TTC549 (cell line): Measurements from ENCODE around the gene OR4D1.

Experiments
- FAIRE-seq: peaks from 2 replicates; lab custom pipeline; 2012; peaks lifted over from hg19 to GRCh38; lab: Jason Lieb, UNC

Gene OR4D1

GRCh38 chr17:58153671-58154070, 5.5 kb downstream of the OR4D1 start:
- no peak for FAIRE-seq

GRCh38 chr17:58156839-58157803, 8.9 kb downstream of the OR4D1 start:
- no peak for FAIRE-seq

- FAIRE-seq, result no peak
Measured at GRCh38 chr17:58158181-58158580, 10.0 kb downstream of the OR4D1 start.

GRCh38 chr17:58161566-58161965, 13.4 kb downstream of the OR4D1 start:
- FAIRE-seq, result no peak

- FAIRE-seq, result no peak
Measured at GRCh38 chr17:58165981-58166380, 17.8 kb downstream of the OR4D1 start.

GRCh38 chr17:58166682-58167081, 18.5 kb downstream of the OR4D1 start, which contains the start of gene OR4D2:
TSS of gene OR4D2 (plus strand) at chr17:58166982. CDS start at chr17:58169656, 2,674 bp downstream.
- FAIRE-seq, result no peak

GRCh38 chr17:58170622-58171021, 22.4 kb downstream of the OR4D1 start:
- no peak for FAIRE-seq

- FAIRE-seq, result no peak
Measured at GRCh38 chr17:58172369-58173071, 24.3 kb downstream of the OR4D1 start.

- no peak for FAIRE-seq
Measured at GRCh38 chr17:58174871-58175270, 26.7 kb downstream of the OR4D1 start.

GRCh38 chr17:58176200-58176599, 28.0 kb downstream of the OR4D1 start:
- no peak for FAIRE-seq

- no peak for FAIRE-seq
Measured at GRCh38 chr17:58181796-58182195, 33.6 kb downstream of the OR4D1 start.

GRCh38 chr17:58183514-58183913, 35.3 kb downstream of the OR4D1 start:
- no peak for FAIRE-seq

- no peak for FAIRE-seq
Measured at GRCh38 chr17:58184308-58184985, 36.3 kb downstream of the OR4D1 start.

- FAIRE-seq, result no peak
Measured at GRCh38 chr17:58184986-58185761, 37.0 kb downstream of the OR4D1 start.

- no peak for FAIRE-seq
Measured at GRCh38 chr17:58186591-58186990, 38.4 kb downstream of the OR4D1 start.

GRCh38 chr17:58187063-58187462, 38.9 kb downstream of the OR4D1 start:
- no peak for FAIRE-seq

- FAIRE-seq, result no peak
Measured at GRCh38 chr17:58187675-58188074, 39.5 kb downstream of the OR4D1 start.

GRCh38 chr17:58189436-58190146, 41.4 kb downstream of the OR4D1 start:
- FAIRE-seq, result no peak

GRCh38 chr17:58191241-58191896, 43.2 kb downstream of the OR4D1 start:
- no peak for FAIRE-seq

GRCh38 chr17:58192612-58193011, 44.4 kb downstream of the OR4D1 start, which contains the start of gene EPX:
TSS of gene EPX (plus strand) at chr17:58192726. CDS start at chr17:58192847, 121 bp downstream.
- no peak for FAIRE-seq
